NK-92 (cell line): Measurements from ENCODE around the gene R3HDM1.
"Not testable (repeated sequence)": the region's sequence is repeated elsewhere in the genome, so short reads cannot be mapped to it uniquely, and the experiment has no call there.

ENCODE experiments used
- DNase-seq: peaks from one replicate; lab custom pipeline; 2025; ENCODE audit not compliant: unreplicated experiment; lab: John Stamatoyannopoulos, UW

R3HDM1 gene

DNA sequence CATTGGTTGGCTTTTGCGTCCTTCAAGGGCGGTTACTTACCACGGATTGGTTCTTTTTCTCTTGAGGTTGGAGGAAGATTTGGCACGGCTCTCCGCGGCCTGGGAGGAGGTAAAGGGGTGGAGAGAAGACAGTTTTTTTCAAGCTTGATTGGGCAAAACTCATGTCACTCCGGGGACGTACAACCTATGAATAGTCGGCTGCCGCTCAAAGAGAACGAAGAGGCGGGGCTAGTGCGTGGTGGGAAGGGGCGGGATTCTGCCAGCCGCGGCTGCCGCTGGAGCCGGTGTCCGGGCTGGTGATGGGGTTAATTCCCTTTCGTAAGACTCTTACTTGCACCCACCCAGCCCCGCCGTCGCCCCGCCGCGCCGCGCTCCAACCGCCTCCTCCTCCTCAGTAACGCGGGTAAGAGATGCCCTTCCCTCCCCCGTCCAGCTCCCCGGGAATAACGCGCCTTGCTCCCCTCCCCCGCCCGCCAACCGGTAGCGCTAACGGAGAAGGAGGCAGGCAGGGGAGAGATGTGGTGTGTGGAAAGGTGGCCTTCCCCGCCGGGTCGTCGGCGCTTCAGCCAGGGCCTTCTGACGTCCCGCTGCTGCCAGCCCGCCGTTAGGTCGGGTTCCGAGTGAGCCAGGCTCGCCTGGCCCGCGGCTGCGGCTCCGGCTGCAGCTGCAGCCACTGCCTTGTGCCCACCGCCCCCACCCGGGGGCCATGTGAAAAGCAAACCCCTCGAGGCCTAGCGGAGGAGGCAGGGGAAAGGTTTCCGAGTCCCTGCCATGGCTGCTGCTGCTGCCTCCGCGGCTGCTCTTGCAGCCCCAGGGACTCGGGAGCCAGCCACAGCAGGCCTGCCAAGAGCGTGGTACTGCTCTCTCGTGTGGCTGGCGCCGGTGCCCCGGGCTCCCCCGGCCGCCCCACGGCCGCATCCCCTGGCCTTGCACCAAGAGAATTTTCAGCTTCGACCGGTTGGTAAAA lies at the start of gene R3HDM1:
Gene R3HDM1 (plus strand): TSS at position 254 of the 967 bp plus-strand sequence. CDS start 73,362 bp downstream, outside the sequence.
- peak; percentile 89 for DNase-seq

DNA sequence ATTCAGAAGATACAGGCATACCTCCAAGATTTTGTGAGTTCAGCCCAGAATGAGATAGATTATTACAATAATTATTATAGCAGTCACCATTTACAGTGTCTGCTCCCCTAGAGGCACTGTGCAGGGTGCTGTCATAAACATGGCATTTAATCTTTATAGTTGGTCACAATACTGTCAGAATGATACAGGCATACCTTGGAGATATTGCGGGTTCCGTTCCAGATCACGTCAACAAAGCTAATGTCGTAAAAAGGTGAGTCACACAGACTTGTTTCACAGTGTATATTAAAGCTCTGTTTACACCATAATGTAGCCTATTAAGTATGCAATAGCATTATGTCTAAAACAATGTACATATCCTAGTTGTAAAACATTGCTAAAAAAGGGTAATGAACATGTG lies 45.8 kb upstream of the R3HDM1 start:
- DNase-seq: no peak

DNA sequence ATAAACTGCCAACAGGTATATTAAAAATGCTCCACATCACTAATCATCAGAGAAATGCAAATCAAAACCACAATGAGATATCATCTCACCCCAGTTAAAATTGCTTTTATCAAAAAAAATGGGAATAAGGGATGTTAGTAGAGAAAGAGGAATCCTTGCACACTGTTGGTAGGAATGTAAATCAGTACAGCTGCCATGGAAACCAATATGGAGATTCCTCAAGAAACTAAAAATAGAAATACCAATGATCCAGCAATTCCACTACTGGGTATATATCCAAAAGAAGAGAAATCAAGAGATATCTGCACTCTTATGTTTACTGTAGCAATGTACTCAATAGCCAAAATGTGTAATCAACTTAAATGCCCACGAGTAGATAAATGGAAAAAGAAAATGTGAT lies 40.9 kb upstream of the R3HDM1 start:
- no peak for DNase-seq

DNA sequence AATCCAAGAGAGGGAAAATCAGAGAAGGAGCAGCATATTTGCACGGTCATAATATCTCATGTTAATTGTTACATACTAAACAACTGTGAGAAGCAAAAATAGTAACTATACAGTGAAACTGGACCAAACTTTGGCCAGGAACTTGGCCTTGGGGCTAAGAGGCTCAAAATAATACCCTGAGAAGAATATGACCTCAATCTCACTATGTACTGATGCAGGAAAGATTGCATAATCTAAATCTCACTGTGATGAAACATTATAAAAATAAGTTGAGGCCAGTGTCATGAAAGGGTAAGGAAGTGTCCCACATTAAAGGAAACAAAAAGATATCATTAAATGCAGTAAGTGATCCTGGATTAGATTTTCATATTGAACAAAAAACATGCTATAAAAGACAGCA lies 36.8 kb upstream of the R3HDM1 start:
- DNase-seq: no peak

- no peak for DNase-seq
Observed at GRCh38 chr2:135494917-135495316, 36.4 kb upstream of the R3HDM1 start.

DNA sequence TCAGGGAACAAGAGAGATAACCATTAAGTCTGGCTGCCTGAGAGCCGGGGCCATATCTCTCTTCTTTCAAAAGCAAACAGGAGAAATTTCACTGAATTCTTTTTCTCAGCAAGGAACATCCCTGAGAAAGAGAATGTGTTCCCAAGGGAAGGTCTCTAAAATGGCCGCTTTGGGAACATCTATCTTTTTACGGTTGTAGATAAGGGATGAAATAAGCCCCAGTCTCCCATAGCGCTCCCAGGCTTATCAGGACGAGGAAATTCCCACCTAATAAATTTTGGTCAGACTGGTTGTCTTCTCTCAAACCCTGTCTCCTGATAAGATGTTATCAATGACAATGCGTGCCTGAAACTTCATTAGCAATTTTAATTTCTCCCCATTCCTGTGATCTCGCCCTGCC lies 32.7 kb upstream of the R3HDM1 start:
- DNase-seq: not testable (repeated sequence)

- DNase-seq: no peak
Observed at GRCh38 chr2:135504811-135505210, 26.5 kb upstream of the R3HDM1 start.

GRCh38 chr2:135510577-135510976 lies 20.7 kb upstream of the R3HDM1 start:
- DNase-seq: no peak

DNA sequence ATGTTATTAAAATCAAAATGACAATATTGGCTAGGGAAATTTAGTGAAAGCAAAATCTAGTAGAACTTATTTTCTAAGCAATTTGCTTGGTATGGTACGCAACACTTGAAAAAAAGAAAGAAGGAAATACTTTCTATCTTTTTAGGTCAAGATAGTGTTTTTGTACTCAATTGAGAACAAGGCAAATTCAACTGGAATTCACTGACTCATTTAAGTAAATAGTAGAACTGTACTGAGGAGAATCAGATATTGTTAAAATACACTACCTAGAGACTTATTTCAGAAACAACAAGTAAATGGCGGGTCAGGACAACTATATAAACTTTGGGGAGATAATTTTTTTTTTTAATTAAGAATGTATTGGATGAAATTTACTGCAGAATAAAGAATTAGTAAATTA lies 19.2 kb upstream of the R3HDM1 start:
- DNase-seq: no peak

GRCh38 chr2:135525786-135526185 lies 5.5 kb upstream of the R3HDM1 start:
- DNase-seq: no peak

- DNase-seq: no peak
Observed at GRCh38 chr2:135528006-135528405, 3.3 kb upstream of the R3HDM1 start.

DNA sequence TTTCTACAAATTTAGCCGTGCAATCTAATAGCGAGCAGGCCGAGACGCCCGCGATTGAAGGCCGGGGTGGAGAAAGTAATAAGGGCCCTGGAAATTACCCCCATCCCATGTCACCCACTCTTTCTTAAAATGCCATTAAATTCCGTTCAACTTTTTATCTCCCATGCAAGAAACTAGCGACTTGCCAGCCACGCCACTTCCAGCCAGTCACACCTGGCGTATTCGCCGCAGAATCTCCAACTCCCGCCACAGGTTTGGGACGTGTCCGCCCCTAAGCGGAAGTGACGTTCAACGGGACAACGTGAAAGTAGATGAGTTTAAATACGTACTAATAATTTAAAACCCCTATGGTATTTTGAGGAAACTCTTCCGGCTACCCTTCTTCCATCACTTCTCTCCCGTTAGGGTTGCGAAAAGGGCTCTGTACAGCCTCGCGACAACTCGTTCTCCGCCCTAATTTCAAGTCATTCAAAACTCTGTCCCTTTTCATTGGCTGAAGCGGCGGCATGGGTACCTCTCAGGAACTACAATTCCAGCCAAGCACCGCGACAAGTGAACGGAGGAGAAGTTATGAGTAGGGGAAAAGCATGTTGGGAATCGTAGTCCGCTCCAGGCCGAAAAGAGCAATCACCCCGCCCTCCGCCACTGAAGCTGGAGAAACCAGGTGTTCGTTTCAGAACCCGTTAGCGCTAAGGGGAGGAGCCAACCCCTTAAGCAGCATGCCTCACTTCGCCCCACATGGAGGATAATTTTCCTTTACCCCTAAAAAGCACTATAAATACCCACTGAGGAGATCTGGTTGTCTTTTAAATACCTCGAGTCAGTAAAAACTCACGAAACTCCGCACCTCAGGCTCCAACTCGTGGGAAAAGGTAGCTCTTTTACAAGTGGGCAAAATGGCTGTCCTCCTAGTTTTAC lies 712 bp upstream of the R3HDM1 start, which contains the start of gene ZRANB3:
Gene ZRANB3 (minus strand): TSS at position 906 of the 918 bp plus-strand sequence.
- peak; percentile 72 for DNase-seq

- no peak for DNase-seq
Observed at GRCh38 chr2:135532581-135532980, 1.3 kb downstream of the R3HDM1 start.

DNA sequence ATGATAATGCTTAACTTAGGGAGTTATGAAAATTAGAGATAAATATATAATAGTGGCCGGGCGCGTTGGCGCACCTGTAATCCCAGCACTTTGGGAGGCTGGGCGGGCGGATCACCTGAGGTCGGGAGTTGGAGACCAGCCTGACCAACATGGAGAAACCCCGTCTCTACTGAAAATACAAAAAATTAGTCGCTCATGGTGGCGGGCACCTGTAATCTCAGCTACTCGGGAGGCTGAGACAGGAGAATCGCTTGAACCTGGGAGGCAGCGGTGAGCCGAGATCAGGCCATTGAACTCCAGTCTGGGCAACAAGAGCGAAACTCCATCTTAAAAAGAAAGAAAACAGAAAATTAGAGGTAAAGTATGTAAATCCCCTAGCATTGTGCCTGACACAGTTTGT lies 2.3 kb downstream of the R3HDM1 start:
- not testable (repeated sequence) for DNase-seq

DNA sequence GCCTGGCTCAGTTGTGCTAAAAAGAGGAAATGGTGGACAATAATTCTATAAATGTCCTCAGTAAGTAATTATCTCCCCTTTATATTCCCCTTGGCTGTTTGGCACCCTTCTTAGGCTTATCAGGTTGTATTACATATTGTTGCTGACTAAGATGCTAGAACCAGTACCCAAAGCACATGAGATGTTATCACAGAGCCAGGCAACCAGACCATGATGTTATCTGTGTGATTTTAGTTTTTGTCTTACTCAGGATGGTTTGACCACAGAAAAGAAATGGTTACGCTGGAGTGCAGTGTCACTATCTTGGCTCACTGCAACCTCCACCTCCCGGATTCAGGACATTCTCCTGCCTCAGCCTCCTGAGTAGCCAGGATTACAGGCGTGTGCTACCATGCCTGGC lies 15.2 kb downstream of the R3HDM1 start:
- no peak for DNase-seq

GRCh38 chr2:135547311-135547710 lies 16.0 kb downstream of the R3HDM1 start:
- no peak for DNase-seq

- DNase-seq: no peak
Observed at GRCh38 chr2:135551356-135551755, 20.1 kb downstream of the R3HDM1 start.

- no peak for DNase-seq
Observed at GRCh38 chr2:135552887-135553286, 21.6 kb downstream of the R3HDM1 start.

- DNase-seq: no peak
Observed at GRCh38 chr2:135555311-135555710, 24.0 kb downstream of the R3HDM1 start.

- DNase-seq: no peak
Observed at GRCh38 chr2:135557530-135557929, 26.2 kb downstream of the R3HDM1 start.

DNA sequence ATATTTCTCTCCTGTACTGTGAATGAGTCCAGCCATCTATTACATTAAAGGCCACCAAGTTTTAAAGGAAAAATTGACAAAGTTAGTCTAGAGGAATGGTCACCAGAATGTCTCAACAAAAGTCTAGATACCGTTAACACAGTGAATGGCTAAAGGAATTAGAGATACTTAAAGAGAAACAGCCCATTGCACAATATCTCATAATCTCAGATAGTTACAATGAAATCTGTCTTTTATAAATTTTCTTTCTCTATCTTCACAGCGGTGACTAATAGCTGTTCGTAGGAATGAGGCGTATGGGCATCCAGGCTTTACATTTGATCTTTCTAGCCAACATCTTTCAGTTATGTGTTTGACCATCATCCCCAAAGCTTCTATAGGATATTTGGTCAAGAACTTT lies 30.6 kb downstream of the R3HDM1 start:
- no peak for DNase-seq

DNA sequence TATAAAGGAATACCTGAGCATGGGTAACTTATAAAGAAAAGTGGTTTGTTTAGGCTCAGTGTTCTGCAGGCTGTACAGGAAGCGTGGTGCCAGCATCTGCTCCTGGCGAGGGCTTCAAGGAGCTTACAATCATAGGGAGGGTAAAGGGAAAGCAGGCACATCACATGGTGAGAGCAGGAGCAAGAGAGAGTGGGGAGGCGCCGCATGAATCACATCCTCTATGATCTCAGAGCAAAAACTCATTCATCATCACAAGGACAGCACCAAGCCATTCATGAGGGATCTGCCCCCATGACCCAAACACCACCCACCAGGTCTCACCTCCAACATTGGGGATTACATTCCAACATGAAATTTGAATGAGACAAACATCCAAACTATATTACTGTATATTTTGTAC lies 32.5 kb downstream of the R3HDM1 start:
- DNase-seq: no peak
